ENCODE data around the gene COX19. TPM values are rescaled to one million over a fixed set of nuclear protein-coding genes. Genes with fewer than 3 reads are reported as not detected.

Gene COX19
- total RNA-seq, 1 donor from 2014 or later = 10.8 TPM

DNA sequence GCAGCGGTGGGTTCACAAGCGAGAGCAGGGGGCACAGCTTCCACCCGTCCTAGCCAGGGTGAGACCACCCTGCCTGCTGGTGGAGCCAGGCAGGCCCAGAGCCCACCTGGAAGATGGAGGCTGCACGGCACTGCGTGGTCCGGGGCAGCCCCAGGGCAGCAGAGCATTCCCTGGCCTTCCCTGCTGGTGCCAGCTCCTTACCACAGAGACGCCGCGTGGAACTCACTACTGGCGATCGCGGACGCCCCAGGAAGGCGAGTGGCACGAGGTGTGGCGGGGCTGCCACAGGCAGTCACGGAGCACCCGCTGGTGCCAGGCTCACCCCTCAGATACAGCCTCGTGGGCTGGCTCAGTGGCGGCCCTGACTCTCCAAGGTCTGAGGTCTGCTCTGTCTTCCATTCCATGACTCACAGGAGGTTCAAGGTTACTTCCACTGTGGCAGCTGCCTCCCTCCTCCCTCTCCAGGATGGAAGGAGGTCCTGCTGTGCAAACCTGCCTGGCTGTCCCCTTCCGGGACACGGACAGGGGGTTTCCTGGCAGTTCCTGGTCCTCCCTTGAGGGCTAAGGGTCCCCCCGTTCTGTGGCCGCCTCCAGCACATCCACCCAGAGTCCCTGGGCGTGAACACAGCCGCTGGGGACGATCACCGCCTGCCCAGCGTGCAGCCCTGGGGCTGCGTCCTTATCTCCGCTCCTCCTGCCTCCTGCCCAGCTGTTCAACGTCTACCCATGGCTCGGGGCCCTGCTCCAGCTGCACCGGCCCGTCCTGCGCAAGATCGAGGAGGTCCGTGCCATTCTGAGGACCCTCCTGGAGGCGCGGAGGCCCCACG is 10.8 kb upstream of the COX19 start:
- Histone ChIP-seq H3K4me3 (no peak overlapping the region), H3K27ac (no peak overlapping the region), H3K27me3 (no peaks in the 10 kb centered on the region), H3K36me3 (no peaks in the 10 kb centered on the region), H3K9me3 (no peaks in the 10 kb centered on the region), H3K4me1 (peaks cover 26% of the 10 kb centered on the region)
- TF ChIP-seq, protein P1, sequence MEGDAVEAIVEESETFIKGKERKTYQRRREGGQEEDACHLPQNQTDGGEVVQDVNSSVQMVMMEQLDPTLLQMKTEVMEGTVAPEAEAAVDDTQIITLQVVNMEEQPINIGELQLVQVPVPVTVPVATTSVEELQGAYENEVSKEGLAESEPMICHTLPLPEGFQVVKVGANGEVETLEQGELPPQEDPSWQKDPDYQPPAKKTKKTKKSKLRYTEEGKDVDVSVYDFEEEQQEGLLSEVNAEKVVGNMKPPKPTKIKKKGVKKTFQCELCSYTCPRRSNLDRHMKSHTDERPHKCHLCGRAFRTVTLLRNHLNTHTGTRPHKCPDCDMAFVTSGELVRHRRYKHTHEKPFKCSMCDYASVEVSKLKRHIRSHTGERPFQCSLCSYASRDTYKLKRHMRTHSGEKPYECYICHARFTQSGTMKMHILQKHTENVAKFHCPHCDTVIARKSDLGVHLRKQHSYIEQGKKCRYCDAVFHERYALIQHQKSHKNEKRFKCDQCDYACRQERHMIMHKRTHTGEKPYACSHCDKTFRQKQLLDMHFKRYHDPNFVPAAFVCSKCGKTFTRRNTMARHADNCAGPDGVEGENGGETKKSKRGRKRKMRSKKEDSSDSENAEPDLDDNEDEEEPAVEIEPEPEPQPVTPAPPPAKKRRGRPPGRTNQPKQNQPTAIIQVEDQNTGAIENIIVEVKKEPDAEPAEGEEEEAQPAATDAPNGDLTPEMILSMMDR (IDR thresholded peaks at IDR 0.05) = no peak
- no peak for TF ChIP-seq POLR2A (IDR thresholded peaks at IDR 0.05)
- TF ChIP-seq POLR2AphosphoS5 (IDR thresholded peaks at IDR 0.05; ENCODE audit: insufficient read depth in 1 of 2, low read depth in 1 of 2) = no peak
- intact Hi-C loops (cut with DNase I) = no loop called here
- no peak for DNase-seq (ENCODE audit: extremely low spot score in 2 of 2)

DNA sequence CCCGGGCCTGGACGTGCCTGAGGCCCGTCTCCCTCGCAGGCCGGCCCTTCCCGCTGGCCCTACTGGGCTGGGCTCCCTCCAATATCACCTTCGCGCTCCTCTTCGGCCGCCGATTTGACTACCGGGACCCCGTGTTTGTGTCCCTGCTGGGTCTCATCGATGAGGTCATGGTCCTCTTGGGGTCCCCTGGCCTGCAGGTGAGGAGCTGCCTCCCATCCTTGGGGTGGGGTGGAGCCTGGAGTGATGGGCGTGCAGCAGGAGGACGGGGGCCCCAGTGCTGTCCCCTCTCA is 9.7 kb upstream of the COX19 start:
- H3K4me3 ChIP-seq = no peak overlapping the region
- no peaks in the 10 kb centered on the region for H3K9me3 ChIP-seq
- H3K4me1 ChIP-seq = peaks cover 26% of the 10 kb centered on the region
- no peaks in the 10 kb centered on the region for H3K36me3 ChIP-seq
- H3K27me3 ChIP-seq = no peaks in the 10 kb centered on the region
- intact Hi-C loops (cut with DNase I) = no loop called here
- no peak overlapping the region for H3K27ac ChIP-seq
- no peak for DNase-seq (ENCODE audit: extremely low spot score in 2 of 2)
- TF ChIP-seq POLR2AphosphoS5 (IDR thresholded peaks at IDR 0.05; ENCODE audit: insufficient read depth in 1 of 2, low read depth in 1 of 2) (no peak), POLR2A (IDR thresholded peaks at IDR 0.05) (no peak)
- TF ChIP-seq, protein P1 (IDR thresholded peaks at IDR 0.05) = no peak

DNA sequence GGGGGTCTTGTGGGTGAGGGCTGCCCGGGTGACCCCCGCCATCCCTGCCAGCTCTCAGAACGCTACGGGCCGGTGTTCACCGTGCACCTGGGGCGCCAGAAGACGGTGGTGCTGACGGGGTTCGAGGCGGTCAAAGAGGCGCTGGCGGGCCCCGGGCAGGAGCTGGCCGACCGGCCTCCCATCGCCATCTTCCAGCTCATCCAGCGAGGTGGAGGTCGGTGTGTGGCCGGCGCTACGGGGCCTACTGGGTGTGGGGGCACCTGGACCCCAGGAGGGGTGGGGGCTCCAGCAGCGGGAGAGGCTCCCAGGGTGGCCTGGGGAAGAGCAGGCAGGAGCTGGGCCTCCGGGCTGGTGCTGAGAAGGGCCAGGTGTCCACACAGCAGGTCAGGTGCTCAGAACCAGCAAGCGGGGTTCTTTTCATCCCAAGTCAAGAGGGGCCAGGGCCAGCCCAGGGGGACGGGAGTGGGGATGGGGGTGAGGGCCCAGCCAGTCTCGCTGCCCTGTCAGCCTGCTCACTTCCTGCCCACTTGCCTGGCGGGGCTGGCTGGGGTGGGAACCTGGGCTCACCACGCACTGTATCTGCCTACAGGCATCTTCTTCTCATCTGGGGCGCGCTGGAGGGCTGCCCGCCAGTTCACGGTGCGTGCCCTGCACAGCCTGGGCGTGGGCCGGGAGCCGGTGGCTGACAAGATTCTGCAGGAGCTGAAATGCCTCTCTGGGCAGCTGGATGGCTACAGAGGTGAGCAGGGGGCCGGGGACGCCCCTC is 9.2 kb upstream of the COX19 start:
- intact Hi-C loops (cut with DNase I) = no loop called here
- TF ChIP-seq, protein P1 (IDR thresholded peaks at IDR 0.05) = no peak
- TF ChIP-seq POLR2A (IDR thresholded peaks at IDR 0.05) = no peak
- no peak for TF ChIP-seq POLR2AphosphoS5 (IDR thresholded peaks at IDR 0.05; ENCODE audit: insufficient read depth in 1 of 2, low read depth in 1 of 2)
- H3K4me3 ChIP-seq = no peak overlapping the region

DNA sequence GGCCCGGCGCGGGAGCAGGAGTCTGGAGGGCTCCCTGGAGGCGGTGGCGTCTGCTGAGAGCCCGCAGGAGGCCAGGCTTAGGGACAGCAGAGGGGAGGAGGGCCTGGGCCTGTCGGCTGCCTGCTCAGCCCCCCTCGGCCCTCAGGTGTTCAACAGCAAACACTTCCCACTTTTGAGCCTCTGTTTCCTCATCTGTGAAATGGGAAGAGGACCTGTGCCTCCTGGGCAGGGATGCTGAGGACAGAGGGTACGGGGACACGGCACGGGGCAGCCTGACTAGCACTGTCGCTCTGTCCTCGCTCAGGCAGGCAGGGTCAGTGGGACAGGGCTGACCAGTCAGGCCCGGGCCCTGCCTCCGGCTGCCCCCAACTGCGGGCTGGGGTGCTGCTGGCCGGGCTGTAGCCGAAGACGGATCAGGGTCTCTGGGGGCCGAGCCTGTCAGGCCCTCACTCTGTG is 8.3 kb upstream of the COX19 start:
- Histone ChIP-seq H3K36me3 (no peaks in the 10 kb centered on the region), H3K9me3 (no peaks in the 10 kb centered on the region), H3K27ac (no peak overlapping the region), H3K27me3 (no peaks in the 10 kb centered on the region), H3K4me1 (peaks cover 24% of the 10 kb centered on the region), H3K4me3 (no peak overlapping the region)
- no peak for DNase-seq (ENCODE audit: extremely low spot score in 2 of 2)
- TF ChIP-seq POLR2AphosphoS5 (IDR thresholded peaks at IDR 0.05; ENCODE audit: insufficient read depth in 1 of 2, low read depth in 1 of 2) = no peak
- TF ChIP-seq POLR2A (IDR thresholded peaks at IDR 0.05) = no peak
- intact Hi-C loops (cut with DNase I) = no loop called here

More for the DNA sequence above, 9.2 kb upstream of the COX19 start:
- no peak overlapping the region for H3K27ac ChIP-seq
- no peaks in the 10 kb centered on the region for H3K27me3 ChIP-seq
- H3K36me3 ChIP-seq = no peaks in the 10 kb centered on the region
- peaks cover 26% of the 10 kb centered on the region for H3K4me1 ChIP-seq
- no peak for DNase-seq (ENCODE audit: extremely low spot score in 2 of 2)
- no peaks in the 10 kb centered on the region for H3K9me3 ChIP-seq

DNA sequence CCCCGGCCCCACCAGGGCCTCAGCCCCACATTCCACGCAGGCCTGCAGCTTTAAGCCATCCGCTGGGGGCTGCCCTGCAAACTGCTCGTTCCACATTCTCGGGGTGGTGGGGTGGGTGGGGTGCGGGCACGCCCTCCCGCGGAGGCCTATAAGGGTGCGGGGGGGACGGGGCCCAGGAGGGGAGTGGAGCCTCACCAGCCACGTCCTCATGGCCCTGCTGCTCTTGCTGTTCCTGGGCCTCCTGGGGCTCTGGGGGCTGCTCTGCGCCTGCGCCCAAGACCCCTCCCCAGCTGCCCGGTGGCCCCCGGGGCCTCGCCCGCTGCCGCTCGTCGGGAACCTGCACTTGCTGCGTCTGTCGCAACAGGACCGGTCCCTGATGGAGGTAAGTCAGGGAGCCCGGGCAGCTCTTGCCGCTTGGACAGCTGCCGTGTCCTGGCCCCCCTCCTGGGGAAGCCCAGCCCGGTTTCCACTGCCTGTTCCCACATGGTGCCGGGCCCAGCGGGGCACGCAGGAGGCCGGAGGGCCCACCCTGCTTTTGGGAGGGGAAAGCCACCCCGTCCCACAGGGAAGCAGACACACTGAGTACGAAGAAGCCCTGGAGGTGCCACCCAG is 7.8 kb upstream of the COX19 start, which contains the start of gene CYP2W1:
TSS of gene CYP2W1 (plus strand) at position 178 of the 612 bp plus-strand sequence. CDS start at position 209, 31 bp downstream.
- no peak for TF ChIP-seq POLR2AphosphoS5 (IDR thresholded peaks at IDR 0.05; ENCODE audit: insufficient read depth in 1 of 2, low read depth in 1 of 2)
- TF ChIP-seq, protein P1 (IDR thresholded peaks at IDR 0.05) = no peak
- no peak for TF ChIP-seq POLR2A (IDR thresholded peaks at IDR 0.05)
- DNase-seq (ENCODE audit: extremely low spot score in 2 of 2) = no peak
- no peak within 1 kb of the TSS for H3K27ac ChIP-seq
- no peaks in the 10 kb centered on the region for H3K36me3 ChIP-seq
- intact Hi-C loops (cut with DNase I) = no loop called here
- no peaks in the 10 kb centered on the region for H3K9me3 ChIP-seq
- H3K4me1 ChIP-seq = peaks cover 19% of the 10 kb centered on the region
- H3K27me3 ChIP-seq = no peaks in the 10 kb centered on the region
- H3K4me3 ChIP-seq = no peak within 1 kb of the TSS
